A673 (cell line): ENCODE results near the gene ZFTA.

Source experiments
- CTCF ChIP-seq: fragments of 300-800, 200-600 bp; sonication (generic); conservative IDR thresholded peaks from 2 replicates; pipeline ENCODE4 v1.5.1; 2017; ENCODE audit warnings: low read depth, mild to moderate bottlenecking, antibody characterized with exemption, low read length, moderate library complexity, mixed read lengths
- EZH2 ChIP-seq: fragments of 200-600 bp; sonication (generic); IDR thresholded peaks from 2 replicates; pipeline ENCODE4 v1.6.1; 2017; ENCODE audit warnings: borderline replicate concordance, low read depth, mild to moderate bottlenecking, mixed read lengths, antibody characterized with exemption, low read length; ENCODE audit not compliant: poor library complexity, severe bottlenecking

DNA sequence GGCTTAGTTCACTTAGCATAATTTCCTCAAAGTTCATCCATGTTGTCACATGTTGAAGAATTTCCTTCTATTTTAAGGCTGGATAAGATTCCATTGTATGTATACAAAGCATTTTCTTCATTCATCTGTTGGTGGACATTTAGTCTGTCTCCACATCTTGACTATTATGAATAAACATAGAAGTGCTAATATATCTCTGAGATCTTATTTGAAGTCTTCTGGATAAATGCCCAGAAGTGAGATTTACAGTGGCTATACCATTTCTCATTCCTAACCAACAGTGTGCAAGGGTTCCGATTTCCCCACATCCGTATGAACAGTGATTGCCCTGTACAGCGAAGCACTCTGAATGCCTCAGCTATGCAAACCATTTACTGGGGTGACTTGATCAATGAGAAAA is 6.6 kb upstream of the ZFTA start:
- TF ChIP-seq CTCF (no peak), EZH2 (no peak)
